ENCODE measurements around the gene DPF1.
"Not testable (repeated sequence)": the region's sequence is repeated elsewhere in the genome, so short reads cannot be mapped to it uniquely, and the experiment has no call there.

The DPF1 gene

DNA sequence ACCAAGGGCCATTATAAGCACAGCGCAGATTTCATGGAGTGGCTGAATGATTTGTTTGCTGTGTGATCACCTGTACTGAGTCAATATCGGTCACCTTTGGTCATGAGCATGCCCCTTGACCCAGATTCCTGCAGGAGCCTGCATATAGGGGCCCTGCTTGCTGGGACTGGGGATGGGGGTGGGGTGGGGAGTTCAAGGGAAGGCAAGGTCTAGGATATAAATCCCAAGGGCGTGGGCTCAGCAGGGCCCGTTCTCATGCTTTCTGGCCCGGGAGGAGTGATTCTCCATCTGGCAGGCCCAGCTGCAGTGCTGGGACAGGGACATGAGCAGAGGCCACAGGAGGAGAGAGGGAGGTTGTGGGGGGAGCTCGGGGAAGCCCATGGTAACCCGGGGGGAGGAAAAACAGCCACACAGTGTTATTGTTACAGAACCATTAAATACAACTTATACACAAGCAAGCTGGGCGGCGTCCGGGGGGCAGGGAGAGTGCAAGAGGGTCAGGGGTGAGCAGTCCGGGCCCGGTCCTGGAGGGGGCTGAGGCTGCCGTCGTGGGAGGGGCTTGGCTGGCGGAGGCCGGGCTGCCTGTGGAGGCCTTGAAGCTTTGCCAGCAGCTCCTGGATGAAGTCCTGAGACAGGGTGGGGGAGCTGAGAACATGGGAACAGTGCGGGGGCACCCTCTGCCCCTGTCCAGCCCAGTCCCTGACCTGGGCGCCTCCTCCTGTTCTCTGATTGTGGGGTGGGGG is 27.0 kb upstream of the DPF1 start:
- no peak overlapping the region for H3K4me3 ChIP-seq (ENCODE audit: low read depth, low read length)

DNA sequence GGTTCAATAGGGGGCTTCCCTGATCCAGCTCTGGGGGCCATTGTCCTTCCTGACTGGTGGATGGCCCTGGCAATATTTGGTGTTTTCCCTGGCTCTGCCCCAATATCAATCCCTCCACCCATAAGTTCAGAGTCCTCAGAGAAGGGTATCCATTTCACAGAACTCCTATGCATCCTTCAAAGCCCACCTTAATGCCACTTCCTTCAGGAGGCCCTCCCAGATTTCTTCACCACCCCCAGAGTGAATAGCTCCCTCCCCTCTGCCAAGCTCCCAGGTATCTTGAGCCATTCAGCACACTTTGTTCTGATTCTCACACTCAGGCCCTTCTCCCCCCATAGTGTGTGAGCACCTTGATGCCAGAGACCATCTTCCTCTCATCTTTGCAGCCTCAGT is 26.4 kb upstream of the DPF1 start:
- H3K4me3 ChIP-seq (ENCODE audit: low read depth, low read length) = no peak overlapping the region

DNA sequence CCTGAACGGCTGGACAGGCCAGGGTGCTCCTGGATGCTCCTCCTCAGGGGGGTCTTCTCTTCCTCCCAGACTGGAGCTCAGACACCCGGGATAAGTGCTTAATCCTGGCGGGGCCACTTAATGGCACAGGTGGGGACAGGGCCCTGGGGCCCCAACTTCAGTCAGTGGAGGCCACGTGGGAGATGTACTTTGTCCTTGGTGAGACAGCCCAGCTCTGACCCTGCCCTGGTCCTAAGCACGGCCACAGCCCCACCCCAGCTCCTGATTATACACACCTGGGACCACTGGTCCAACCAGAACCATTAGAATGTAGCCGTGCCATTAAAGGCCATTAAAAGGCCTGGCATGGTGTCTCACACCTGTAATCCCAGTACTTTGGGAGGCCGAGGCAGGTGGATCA is 24.4 kb upstream of the DPF1 start:
- no peak overlapping the region for H3K4me3 ChIP-seq (ENCODE audit: low read depth, low read length)

DNA sequence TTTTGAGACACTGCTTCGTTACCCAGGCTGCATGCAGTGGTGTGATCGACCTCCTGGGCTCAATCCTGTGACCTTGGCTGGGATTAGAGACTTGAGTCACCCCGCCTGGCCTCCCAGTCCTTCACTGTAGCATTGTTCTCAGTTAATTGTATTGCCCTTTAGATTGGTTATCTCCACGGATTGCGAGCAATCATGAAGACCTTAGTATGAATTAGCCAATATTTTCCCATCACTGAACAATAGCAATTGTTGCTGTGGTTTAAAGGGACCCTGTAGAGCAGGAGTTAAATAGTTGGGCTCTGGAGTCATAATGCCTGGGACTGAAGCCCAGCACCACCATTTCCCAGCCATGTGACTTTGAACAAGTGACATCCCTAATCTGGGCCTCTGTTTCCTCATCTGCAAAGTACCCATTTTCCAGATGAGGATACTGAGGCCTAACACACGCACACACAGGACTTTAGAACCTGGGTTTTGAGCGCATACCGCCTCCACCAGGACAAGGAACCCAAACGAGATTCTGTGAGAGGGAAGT is 23.8 kb upstream of the DPF1 start:
- no peak overlapping the region for H3K4me3 ChIP-seq (ENCODE audit: low read depth, low read length)

DNA sequence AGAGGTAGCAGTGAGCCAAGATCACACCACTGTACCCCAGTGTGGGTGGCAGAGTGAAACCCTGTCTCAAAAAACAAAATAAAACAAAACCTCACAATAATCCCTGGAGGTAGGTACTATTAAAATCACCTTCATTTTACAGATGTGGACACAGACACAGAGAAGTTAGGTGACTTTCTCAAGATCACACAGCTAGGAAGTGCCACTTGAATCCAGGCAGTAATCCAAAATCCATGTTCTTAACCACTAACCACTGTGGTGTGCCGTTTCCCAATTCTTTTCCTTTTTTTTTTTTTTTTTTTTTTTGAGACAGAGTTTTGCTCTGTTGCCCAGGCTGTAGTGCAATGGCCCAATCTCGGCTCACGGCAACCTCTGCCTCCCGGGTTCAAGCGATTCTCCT is 23.1 kb upstream of the DPF1 start:
- no peak overlapping the region for H3K4me3 ChIP-seq (ENCODE audit: low read depth, low read length)

DNA sequence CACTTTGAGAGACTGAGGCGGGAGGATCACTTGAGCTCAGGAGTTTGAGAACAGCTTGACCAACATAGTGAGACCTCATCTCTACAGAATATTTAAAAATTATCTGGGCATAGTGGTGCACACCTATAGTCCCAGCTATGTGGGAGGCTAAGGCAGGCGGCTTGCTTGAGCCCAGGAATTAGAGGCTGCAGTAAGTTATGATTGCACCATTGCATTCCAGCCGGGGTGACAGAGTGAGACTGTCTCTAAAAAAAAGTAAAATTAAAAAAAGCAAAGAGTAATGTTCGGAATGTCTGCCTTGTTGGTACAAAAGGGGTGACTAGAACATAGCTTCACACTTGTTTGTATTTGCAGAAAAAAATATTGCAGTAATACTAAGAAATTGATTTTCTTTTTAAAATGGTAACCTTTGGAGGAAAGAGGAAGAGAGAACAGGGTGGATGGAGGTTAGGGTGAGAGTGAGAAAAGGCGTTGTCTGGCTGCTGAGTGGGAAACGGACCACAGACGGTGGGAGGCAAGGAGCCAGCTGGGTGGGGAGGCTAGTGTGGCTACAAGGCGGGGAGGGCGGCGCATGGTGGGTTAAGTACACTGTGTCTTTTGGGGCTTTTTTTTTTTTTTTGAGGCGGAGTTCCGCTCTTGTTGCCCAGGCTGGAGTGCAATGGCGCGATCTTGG is 21.9 kb upstream of the DPF1 start:
- H3K4me3 ChIP-seq (ENCODE audit: low read depth, low read length) = no peak overlapping the region

DNA sequence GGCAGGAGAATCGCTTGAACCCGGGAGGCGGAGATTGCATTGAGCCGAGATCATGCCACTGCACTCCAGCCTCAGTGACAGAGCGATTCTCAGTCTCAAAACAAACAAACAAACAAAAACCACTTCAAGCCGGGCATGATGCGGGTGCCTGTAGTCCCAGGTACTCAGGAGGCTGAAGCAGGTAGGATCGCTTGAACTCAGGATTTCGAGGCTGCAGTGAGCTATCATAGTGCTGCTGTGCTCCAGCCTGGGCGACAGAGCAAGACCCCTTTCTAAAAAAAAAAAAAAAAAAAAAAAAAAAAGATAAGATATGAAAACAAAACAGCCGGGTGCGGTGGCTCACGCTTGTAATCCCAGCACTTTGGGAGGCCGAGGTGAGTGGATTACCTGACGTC is 19.3 kb upstream of the DPF1 start:
- no peak overlapping the region for H3K4me3 ChIP-seq (ENCODE audit: low read depth, low read length)

DNA sequence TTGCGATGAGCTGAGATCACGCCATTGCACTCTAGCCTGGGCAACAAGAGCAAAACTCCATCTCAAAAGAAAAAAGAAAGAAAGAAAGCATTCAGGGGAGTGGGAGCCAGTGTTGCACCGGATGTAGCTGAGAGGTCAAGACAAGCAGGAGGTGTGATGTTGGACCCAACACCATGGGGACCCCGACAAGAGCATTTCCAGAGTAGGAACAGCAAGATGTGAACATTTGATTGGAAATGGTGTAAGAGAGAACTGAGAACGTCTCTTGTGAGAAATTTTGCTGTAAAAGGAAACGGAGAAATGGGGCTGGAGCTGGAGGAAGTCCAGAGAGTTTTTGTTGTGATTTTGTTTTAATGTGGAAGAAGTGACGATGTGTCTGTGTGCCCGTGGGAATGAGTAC is 15.8 kb upstream of the DPF1 start:
- no peak overlapping the region for H3K4me3 ChIP-seq (ENCODE audit: low read depth, low read length)

DNA sequence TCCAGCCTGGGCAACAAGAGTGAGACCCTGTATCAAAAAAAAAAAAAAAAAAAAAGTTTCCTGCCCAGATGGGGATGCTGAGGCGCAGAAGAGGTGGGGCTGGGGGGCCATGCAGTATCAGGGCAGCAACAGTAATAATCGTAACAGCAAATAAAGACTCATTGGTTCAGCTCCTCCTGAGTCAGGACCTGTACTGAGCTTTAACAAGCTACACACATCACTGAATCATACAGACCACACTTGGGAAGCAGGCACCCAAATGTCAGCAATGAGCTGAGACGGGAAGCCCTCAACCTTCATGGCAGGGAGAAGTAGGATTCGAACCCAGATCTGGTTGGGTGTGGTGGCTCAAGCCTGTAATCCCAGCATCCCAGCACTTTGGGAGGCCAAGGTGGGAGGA is 10.6 kb upstream of the DPF1 start:
- no peak overlapping the region for H3K4me3 ChIP-seq (ENCODE audit: low read depth, low read length)

DNA sequence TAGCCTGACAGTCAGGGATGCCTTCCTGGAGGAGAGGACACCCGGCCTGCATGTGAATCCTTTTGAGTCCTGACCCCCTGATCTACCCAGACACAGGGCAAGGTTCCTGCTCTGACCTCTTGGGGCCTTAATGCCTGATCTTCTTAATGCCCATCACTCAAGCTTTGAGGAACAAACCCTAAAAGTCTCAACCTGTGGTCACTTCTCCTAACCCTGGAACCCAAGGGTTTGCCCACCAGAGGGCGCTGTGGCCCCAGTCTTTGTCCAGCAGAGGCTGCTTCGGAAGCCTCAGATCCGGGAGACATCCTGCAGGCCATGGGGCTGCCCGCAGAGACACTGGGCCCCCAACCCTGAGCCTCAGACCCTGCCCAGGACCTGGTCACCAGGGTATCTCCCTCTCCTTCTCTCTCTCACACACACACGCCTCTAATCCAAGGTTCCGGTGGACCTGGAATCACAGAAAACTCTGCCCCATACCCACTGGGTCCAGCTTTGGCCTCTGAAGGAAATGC is 9.8 kb upstream of the DPF1 start:
- no peak overlapping the region for H3K4me3 ChIP-seq (ENCODE audit: low read depth, low read length)

DNA sequence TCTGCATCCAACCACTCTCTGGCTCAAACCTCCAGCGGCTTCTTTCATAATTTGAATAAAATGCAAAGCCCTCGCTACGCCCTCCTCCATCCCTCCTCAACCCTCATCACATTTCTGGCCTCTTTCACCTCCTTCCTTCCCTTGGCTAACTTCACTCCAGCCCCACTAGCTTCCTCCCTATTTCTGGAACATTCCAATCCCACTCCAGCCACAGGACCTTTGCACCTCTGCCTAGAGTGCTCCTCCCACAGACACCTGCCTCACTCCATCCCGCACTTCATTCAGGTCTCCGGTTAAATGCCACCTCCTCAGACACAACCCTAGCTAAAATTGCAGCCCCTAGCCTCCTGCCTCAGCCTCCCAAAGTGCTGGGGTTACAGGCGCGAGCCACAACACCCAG is 7.9 kb upstream of the DPF1 start:
- no peak overlapping the region for H3K4me3 ChIP-seq (ENCODE audit: low read depth, low read length)

DNA sequence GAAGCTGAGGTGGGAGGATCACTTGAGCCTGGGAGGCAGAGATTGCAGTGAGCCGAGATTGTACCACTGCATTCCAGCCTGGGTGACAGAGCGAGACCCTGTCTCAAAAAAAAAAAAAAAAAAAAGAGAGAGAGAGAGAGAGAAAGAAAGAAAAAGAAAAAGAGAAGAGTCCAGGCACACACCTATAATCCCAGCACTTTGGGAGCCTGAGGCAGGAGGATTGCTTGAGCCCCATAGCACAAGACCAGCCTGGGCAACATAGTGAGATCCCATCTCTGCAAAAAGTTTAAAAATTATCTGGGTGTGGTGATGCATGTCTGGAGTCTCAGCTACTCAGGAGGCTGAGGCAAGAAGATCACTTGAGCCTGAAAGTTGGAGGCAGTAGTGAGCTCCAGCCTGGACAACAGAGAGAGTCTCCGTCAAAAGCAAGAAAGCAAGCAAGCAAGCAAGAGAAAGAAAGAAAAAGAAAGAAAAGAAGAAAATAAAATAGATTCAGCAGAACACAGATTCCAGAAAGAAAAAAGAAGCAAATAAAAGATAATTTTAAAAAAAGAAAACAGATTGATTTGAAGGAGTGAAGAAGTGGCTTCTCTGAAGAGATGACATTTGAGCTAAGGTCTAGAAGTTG is 6.6 kb upstream of the DPF1 start:
- H3K4me3 ChIP-seq (ENCODE audit: low read depth, low read length) = not testable (repeated sequence)

DNA sequence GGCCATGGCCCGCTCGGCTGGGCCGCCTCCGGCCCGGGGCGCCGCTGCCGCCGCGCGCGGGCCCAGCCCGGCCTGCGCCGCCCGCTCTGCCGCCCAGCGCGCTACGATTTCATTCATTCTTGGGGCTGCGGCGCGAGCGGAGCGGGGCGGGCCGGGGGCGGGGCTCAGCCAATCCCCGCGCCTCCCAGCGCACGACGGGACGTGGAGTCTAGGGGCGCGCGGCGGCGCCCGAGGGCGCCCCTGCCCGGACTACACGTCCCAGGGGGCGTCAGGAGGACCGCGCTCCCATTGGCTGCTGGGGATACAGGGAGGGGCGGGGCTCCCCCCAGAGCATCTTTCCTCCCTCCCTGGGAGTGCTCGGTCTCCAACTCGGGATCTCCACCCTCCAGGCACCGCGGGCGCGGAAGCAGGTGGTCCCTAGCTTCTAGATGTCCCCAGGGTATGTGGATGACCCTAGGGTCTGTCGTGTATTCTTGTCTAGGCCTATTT is 5.6 kb upstream of the DPF1 start:
- no peak overlapping the region for H3K4me3 ChIP-seq (ENCODE audit: low read depth, low read length)

DNA sequence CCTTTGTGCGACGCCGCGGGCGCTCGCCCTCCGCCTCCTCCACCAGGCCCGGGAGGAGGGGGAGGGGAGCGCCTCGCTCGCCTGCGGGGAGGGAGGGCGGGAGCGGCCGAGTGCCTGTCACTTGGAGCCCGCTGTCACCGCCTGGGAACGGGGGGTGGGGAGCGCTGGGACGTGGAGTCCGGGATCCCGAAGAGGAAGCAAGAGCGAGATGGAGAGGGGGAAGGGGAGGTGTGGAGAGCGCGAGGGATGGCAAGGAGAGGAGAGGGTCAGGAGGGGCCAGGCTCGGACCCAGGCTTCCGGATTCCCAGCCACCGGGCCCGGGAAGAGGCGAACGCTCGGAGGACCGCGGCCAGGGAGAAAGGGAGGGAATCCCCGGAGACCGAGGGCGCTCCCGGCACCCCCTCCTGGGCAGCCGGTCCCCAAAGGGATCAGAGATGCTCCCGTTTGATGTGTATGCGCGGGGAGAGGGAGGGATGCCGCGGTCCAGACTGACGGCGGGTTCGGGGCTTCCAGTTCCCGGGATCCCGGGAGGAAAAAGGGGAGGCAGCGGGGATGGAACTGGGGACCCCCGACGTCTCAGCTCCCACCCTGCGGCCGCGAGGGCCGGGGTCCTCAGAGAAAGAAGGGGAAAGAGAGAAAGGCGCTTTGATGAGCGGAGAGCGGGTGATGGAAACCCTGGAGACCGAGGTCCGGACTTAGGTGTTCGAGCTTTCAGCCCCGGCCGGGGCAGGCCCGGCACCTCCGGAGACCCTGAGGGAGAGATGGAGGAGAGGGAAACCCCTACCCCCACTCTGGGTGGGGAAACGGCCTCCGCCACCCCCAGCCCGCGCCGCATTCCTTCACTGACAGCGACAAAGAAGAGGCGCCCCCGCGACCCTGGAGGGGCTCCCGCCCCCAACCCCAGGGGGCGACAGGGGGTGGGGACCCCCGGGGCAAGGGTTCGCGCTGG is 4.7 kb upstream of the DPF1 start:
- peak overlapping the region; percentile 44 for H3K4me3 ChIP-seq (ENCODE audit: low read depth, low read length)

DNA sequence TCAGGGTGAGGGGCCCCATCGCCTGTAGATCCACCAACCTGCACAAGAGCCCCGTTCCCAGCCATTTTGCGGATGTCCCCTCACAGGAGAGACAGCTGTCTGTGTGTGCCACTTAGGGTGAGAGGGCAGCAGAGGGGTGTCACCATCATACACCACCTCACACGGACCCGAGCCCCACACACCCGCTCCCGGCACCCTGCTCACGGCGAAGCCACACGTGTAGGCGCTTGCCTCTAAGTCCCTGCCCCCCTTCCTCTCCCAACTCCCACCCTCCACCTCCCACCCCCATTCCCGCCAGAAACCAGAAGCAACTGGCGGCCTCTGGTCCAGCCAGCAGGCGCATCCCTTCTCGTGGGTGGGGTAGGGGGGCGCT is 4.0 kb upstream of the DPF1 start:
- H3K4me3 ChIP-seq (ENCODE audit: low read depth, low read length) = peak overlapping the region; percentile 20

DNA sequence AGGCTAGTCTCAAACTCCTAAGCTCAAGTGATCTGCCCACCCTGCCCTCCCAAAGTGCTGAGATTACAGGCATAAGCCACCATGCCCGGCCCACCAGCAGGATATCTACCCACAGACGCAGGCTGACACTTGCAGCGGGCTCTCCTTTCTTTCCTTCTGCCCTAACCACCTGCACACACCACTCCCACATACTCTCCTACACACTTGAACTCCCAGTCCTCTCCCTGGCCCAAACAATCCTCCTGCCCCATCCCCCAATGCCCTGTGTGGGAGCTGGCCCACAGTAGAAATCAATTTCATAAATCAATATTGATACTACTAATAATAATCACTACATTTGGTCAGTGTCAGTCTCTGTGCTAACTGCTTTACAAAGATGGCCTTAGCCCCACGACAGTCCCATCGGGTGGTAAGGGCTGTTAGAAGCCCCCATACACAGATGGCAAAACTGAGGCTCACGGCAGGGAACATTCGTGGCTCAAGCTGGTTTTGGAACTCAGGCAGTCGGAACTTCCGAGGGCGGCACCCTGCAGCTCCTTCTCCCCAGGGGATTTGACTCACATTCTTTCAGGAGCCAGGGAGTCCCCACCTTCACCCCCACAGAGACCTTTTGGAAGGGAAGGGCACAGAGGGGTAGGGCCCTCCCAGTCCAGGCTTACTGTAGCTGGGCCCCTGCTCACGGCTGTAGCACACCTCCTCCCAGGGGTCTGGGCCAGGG is 3.4 kb upstream of the DPF1 start:
- peak overlapping the region; percentile 20 for H3K4me3 ChIP-seq (ENCODE audit: low read depth, low read length)

DNA sequence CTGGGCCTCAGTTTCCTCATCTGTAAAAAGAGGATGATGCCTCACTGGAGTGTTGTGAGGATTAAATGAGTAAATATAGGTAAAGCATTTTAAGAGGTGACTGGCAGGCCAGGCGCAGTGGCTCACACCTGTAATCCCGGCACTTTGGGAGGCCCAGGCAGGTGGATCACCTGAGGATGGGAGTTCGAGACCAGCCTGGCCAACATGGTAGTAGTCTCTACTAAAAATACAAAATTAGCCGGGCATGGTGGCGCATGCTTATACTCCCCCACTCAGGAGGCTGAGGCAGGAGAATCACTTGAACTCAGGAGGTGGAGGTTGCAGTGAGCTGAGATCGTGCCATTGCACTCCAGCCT is 819 bp upstream of the DPF1 start:
- not testable (repeated sequence) for H3K4me3 ChIP-seq (ENCODE audit: low read depth, low read length)

DNA sequence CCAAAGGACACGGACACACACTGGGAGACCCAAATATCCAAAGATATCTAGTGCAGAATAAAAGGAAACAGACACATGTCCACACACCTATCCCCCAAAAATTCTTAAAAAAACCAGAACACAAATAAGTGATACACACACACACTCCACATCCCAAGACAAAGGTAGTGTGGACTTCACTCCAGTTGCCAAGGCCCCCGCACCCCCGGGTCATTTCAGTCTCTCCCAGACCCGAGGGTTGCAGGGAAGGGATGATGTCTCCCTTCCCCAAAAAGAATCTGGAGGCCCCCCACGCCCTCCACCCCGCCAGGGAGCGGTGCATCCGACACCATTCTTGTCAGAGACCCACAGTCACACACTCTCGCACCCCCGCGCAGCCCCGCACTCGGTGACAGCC is 407 bp downstream of the DPF1 start:
- H3K4me3 ChIP-seq (ENCODE audit: low read depth, low read length) = peak overlapping the region; percentile 33

DNA sequence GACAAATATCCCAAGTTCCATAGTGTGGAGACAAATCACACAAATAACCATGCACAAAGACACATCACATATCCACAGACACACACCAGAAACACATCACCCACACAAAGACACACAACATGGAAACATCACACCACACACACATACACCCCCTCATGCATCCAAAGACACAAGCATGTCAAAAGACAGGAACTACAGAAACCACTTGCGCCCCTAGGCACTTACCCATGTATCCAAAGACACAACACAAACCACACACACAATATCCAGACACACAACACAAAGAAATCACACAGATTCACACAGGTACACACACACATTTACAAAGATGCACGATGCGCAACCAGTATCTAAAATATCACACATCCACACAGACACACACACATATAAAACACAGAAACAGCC is 901 bp downstream of the DPF1 start:
- no peak overlapping the region for H3K4me3 ChIP-seq (ENCODE audit: low read depth, low read length)
